NT2/D1 (cell line): Measurements from ENCODE around the gene KLC1.

ENCODE experiments used
- DNase-seq: peaks from one replicate; pipeline ENCODE4 v3.0.0-alpha.2; 2011; ENCODE audit warnings: low read depth, low spot score
- H3K27me3 ChIP-seq: 2 replicates; pipeline ENCODE4 v1.6.0; 2011; ENCODE audit warnings: mild to moderate bottlenecking; ENCODE audit not compliant: insufficient read length, insufficient read depth
- H3K36me3 ChIP-seq: 2 replicates; pipeline ENCODE4 v1.6.1; 2011; ENCODE audit warnings: mild to moderate bottlenecking, low read length, mixed read lengths; ENCODE audit not compliant: insufficient read depth, insufficient read length
- H3K4me1 ChIP-seq: 2 replicates; pipeline ENCODE4 v1.5.1; 2011; ENCODE audit not compliant: insufficient read depth, insufficient read length
- H3K4me3 ChIP-seq: 2 replicates; pipeline ENCODE4 v1.5.1; 2011; ENCODE audit warnings: low read depth; ENCODE audit not compliant: insufficient read length
- H3K9ac ChIP-seq: 2 replicates; pipeline ENCODE4 v1.6.0; 2011; ENCODE audit warnings: low read depth; ENCODE audit not compliant: insufficient read length
- H3K9me3 ChIP-seq: 2 replicates; pipeline ENCODE4 v1.5.1; 2011; ENCODE audit warnings: mild to moderate bottlenecking, low read length; ENCODE audit not compliant: insufficient read depth
- SUZ12 ChIP-seq: IDR thresholded peaks from 2 replicates; pipeline ENCODE4 v1.6.1; 2011; ENCODE audit not compliant: insufficient read length, insufficient read depth; ENCODE audit errors: extremely low read depth
- YY1 ChIP-seq: IDR thresholded peaks from 2 replicates; pipeline ENCODE4 v1.6.1; 2011; ENCODE audit not compliant: insufficient read length, insufficient read depth
- ZNF274 ChIP-seq: IDR thresholded peaks from 2 replicates; pipeline ENCODE4 v1.6.1; 2011; ENCODE audit warnings: mild to moderate bottlenecking, low read depth, low read length

The KLC1 gene

GRCh38 chr14:103727313-103727980 lies 98.4 kb downstream of the KLC1 start:
- DNase-seq: no peak
- peaks cover 51% of the 10 kb centered on the region for H3K36me3 ChIP-seq
- no peaks in the 10 kb centered on the region for H3K27me3 ChIP-seq
- no peak overlapping the region for H3K9ac ChIP-seq
- no peaks in the 10 kb centered on the region for H3K4me1 ChIP-seq
- no peak overlapping the region for H3K4me3 ChIP-seq
- TF ChIP-seq SUZ12 (no peak), ZNF274 (no peak), YY1 (no peak)
- H3K9me3 ChIP-seq: no peaks in the 10 kb centered on the region

GRCh38 chr14:103728141-103728540 lies 99.1 kb downstream of the KLC1 start:
- H3K36me3 ChIP-seq: peaks cover 58% of the 10 kb centered on the region

GRCh38 chr14:103728721-103729120 lies 99.7 kb downstream of the KLC1 start:
- H3K4me3 ChIP-seq: no peak overlapping the region
- H3K27me3 ChIP-seq: no peaks in the 10 kb centered on the region
- peaks cover 62% of the 10 kb centered on the region for H3K36me3 ChIP-seq
- no peak overlapping the region for H3K9ac ChIP-seq
- no peaks in the 10 kb centered on the region for H3K9me3 ChIP-seq
- TF ChIP-seq YY1: no peak
- TF ChIP-seq SUZ12: no peak
- TF ChIP-seq ZNF274: no peak
- no peaks in the 10 kb centered on the region for H3K4me1 ChIP-seq
- DNase-seq: no peak

More at GRCh38 chr14:103728141-103728540, 99.1 kb downstream of the KLC1 start:
- TF ChIP-seq ZNF274: no peak
- no peak for TF ChIP-seq YY1
- TF ChIP-seq SUZ12: no peak
- Histone ChIP-seq H3K27me3 (no peaks in the 10 kb centered on the region), H3K9ac (no peak overlapping the region), H3K4me3 (no peak overlapping the region), H3K4me1 (no peaks in the 10 kb centered on the region), H3K9me3 (no peaks in the 10 kb centered on the region)
- DNase-seq: no peak

GRCh38 chr14:103729496-103730448 lies 100.8 kb downstream of the KLC1 start:
- no peak for TF ChIP-seq ZNF274
- TF ChIP-seq YY1: no peak
- TF ChIP-seq SUZ12: no peak
- Histone ChIP-seq H3K36me3 (peaks cover 71% of the 10 kb centered on the region), H3K4me1 (no peaks in the 10 kb centered on the region), H3K4me3 (no peak overlapping the region), H3K9me3 (no peaks in the 10 kb centered on the region), H3K9ac (no peak overlapping the region), H3K27me3 (no peaks in the 10 kb centered on the region)
- DNase-seq: no peak

- Histone ChIP-seq H3K36me3 (peaks cover 67% of the 10 kb centered on the region), H3K27me3 (no peaks in the 10 kb centered on the region), H3K9ac (no peak overlapping the region), H3K4me1 (no peaks in the 10 kb centered on the region), H3K9me3 (no peaks in the 10 kb centered on the region), H3K4me3 (no peak overlapping the region)
- no peak for TF ChIP-seq YY1
- no peak for TF ChIP-seq SUZ12
- no peak for TF ChIP-seq ZNF274
- DNase-seq: no peak
Measured at GRCh38 chr14:103730490-103731035, 101.6 kb downstream of the KLC1 start.

- TF ChIP-seq YY1 (no peak), ZNF274 (no peak), SUZ12 (no peak)
- H3K4me3 ChIP-seq: no peak overlapping the region
Measured at GRCh38 chr14:103731481-103731880, 102.5 kb downstream of the KLC1 start.

GRCh38 chr14:103731916-103732867 lies 103.2 kb downstream of the KLC1 start:
- H3K4me3 ChIP-seq: no peak overlapping the region
- H3K9ac ChIP-seq: no peak overlapping the region
- H3K9me3 ChIP-seq: no peaks in the 10 kb centered on the region
- H3K27me3 ChIP-seq: no peaks in the 10 kb centered on the region
- TF ChIP-seq SUZ12: no peak
- TF ChIP-seq YY1: no peak
- TF ChIP-seq ZNF274: no peak
- no peak for DNase-seq
- H3K4me1 ChIP-seq: peaks cover 5% of the 10 kb centered on the region
- H3K36me3 ChIP-seq: peaks cover 62% of the 10 kb centered on the region

More at GRCh38 chr14:103731481-103731880, 102.5 kb downstream of the KLC1 start:
- Histone ChIP-seq H3K9me3 (no peaks in the 10 kb centered on the region), H3K36me3 (peaks cover 63% of the 10 kb centered on the region), H3K9ac (no peak overlapping the region), H3K27me3 (no peaks in the 10 kb centered on the region), H3K4me1 (peaks cover 5% of the 10 kb centered on the region)
- no peak for DNase-seq
